Muscle of leg (tissue), 11 donors: Measurements from ENCODE around the gene THEM5. TPM values are rescaled to one million over a fixed set of nuclear protein-coding genes. Genes with fewer than 3 reads are reported as not detected.

Experiments
- DNase-seq: peaks from one replicate; pipeline ENCODE4 v3.0.0; 2013
- H3K27ac ChIP-seq: one replicate; pipeline ENCODE4 v1.5.1; 2013; ENCODE audit warnings: mild to moderate bottlenecking, low read length, control low read depth
- H3K27me3 ChIP-seq: one replicate; pipeline ENCODE4 v1.6.1; 2013; ENCODE audit warnings: low read length; ENCODE audit not compliant: control insufficient read depth, insufficient read depth
- H3K36me3 ChIP-seq: one replicate; pipeline ENCODE4 v1.6.1; 2013; ENCODE audit warnings: low read length; ENCODE audit not compliant: control insufficient read depth, insufficient read depth
- H3K4me1 ChIP-seq: one replicate; pipeline ENCODE4 v1.6.1; 2013; ENCODE audit warnings: low read length; ENCODE audit not compliant: control insufficient read depth, insufficient read depth
- H3K4me3 ChIP-seq: one replicate; pipeline ENCODE4 v1.5.1; 2013; ENCODE audit warnings: low read length, control low read depth
- H3K9me3 ChIP-seq: replicated peaks from 2 replicates; pipeline ENCODE4 v1.6.1; 2013; ENCODE audit warnings: low read depth, low read length; ENCODE audit not compliant: control insufficient read depth
- whole genome bisulfite sequencing: methylation state at CpG from one replicate; pipeline ENCODE4 v1.1.5; 2013; ENCODE audit warnings: missing lambda C conversion rate; ENCODE audit not compliant: insufficient coverage; 5-methylcytosine and 5-hydroxymethylcytosine counted together
- polyA plus RNA-seq, 8 donors: library from polyadenylated mRNA; unstranded; fragments of 120-200 nt; gene quantifications; one replicate each; pipeline versions ENCODE4 v1.2.1 to v1.2.3, GENCODE V29; 2013; ENCODE audit warnings: inconsistent platforms in 1 of 8, low replicate concordance in 1 of 8; ENCODE audit not compliant: insufficient read length in 8 of 8, insufficient read depth in 1 of 8
- total RNA-seq: library from RNA; stranded (reverse); fragments of 120-200 nt; gene quantifications from one replicate; pipeline ENCODE4 v1.2.4, GENCODE V29; 2013

The THEM5 gene
- total and polyA plus RNA-seq, 9 donors: 0.14 to 1.7 (median 0.42) TPM; not detected in 1

GRCh38 chr1:151833172-151833900, 20.2 kb downstream of the THEM5 start:
- Histone ChIP-seq H3K4me1 (peaks cover 33% of the 10 kb centered on the region), H3K27me3 (peaks cover 24% of the 10 kb centered on the region), H3K36me3 (no peaks in the 10 kb centered on the region), H3K27ac (no peak overlapping the region), H3K9me3 (no peaks in the 10 kb centered on the region), H3K4me3 (no peak overlapping the region)
- DNase-seq: no peak
- 47% methylated on average over 3 of the region's 8 CpGs for WGBS

GRCh38 chr1:151832318-151832980, 21.1 kb downstream of the THEM5 start:
- peaks cover 32% of the 10 kb centered on the region for H3K4me1 ChIP-seq
- DNase-seq: peak; percentile 69
- H3K36me3 ChIP-seq: no peaks in the 10 kb centered on the region
- H3K9me3 ChIP-seq: no peaks in the 10 kb centered on the region
- H3K4me3 ChIP-seq: no peak overlapping the region
- 45% methylated on average over 7 of the region's 10 CpGs for WGBS
- no peak overlapping the region for H3K27ac ChIP-seq
- peaks cover 20% of the 10 kb centered on the region for H3K27me3 ChIP-seq

GRCh38 chr1:151831605-151832004, 21.9 kb downstream of the THEM5 start, which contains the start of gene RORC:
RORC (minus strand) TSS chr1:151831802; CDS start chr1:151831764, 38 bp downstream.
- no peak for DNase-seq

GRCh38 chr1:151831256-151831591, 22.3 kb downstream of the THEM5 start:
- peak overlapping the region; percentile 19 for H3K4me3 ChIP-seq
- H3K36me3 ChIP-seq: no peaks in the 10 kb centered on the region
- H3K27me3 ChIP-seq: peaks cover 9% of the 10 kb centered on the region
- no peak for DNase-seq
- H3K27ac ChIP-seq: peak overlapping the region; percentile 20
- no peaks in the 10 kb centered on the region for H3K9me3 ChIP-seq
- H3K4me1 ChIP-seq: peaks cover 32% of the 10 kb centered on the region
- WGBS: 71% methylated on average over 4 of the region's 4 CpGs

More at GRCh38 chr1:151831605-151832004, 21.9 kb downstream of the THEM5 start, which contains the start of gene RORC:
- Histone ChIP-seq H3K36me3 (no peaks in the 10 kb centered on the region), H3K4me3 (peak within 1 kb of the TSS; percentile 19), H3K27me3 (peaks cover 12% of the 10 kb centered on the region), H3K27ac (peak within 1 kb of the TSS; percentile 20), H3K9me3 (no peaks in the 10 kb centered on the region), H3K4me1 (peaks cover 29% of the 10 kb centered on the region)
- WGBS: 58% methylated on average over 5 of the region's 5 CpGs

GRCh38 chr1:151830055-151830454, 23.5 kb downstream of the THEM5 start:
- 14% methylated on average over 1 of the region's 6 CpGs for WGBS
- H3K27ac ChIP-seq: no peak overlapping the region

GRCh38 chr1:151829352-151830046, 24.0 kb downstream of the THEM5 start:
- Histone ChIP-seq H3K9me3 (no peaks in the 10 kb centered on the region), H3K27ac (no peak overlapping the region), H3K36me3 (no peaks in the 10 kb centered on the region), H3K27me3 (peaks cover 2% of the 10 kb centered on the region), H3K4me1 (peaks cover 49% of the 10 kb centered on the region), H3K4me3 (no peak overlapping the region)
- WGBS: 21% methylated on average over 2 of the region's 4 CpGs
- no peak for DNase-seq

More at GRCh38 chr1:151830055-151830454, 23.5 kb downstream of the THEM5 start:
- Histone ChIP-seq H3K27me3 (peaks cover 3% of the 10 kb centered on the region), H3K4me1 (peaks cover 44% of the 10 kb centered on the region), H3K9me3 (no peaks in the 10 kb centered on the region), H3K4me3 (no peak overlapping the region), H3K36me3 (no peaks in the 10 kb centered on the region)
- no peak for DNase-seq

GRCh38 chr1:151828921-151829320, 24.6 kb downstream of the THEM5 start:
- H3K27me3 ChIP-seq: peaks cover 2% of the 10 kb centered on the region
- H3K36me3 ChIP-seq: no peaks in the 10 kb centered on the region
- H3K4me1 ChIP-seq: peaks cover 55% of the 10 kb centered on the region
- H3K4me3 ChIP-seq: no peak overlapping the region
- peak; percentile 54 for DNase-seq
- no peaks in the 10 kb centered on the region for H3K9me3 ChIP-seq
- H3K27ac ChIP-seq: no peak overlapping the region
- 2% methylated on average over 12 of the region's 12 CpGs for WGBS

GRCh38 chr1:151827853-151828252, 25.7 kb downstream of the THEM5 start:
- WGBS: 38% methylated on average over 7 of the region's 9 CpGs
- Histone ChIP-seq H3K9me3 (no peaks in the 10 kb centered on the region), H3K4me1 (peaks cover 50% of the 10 kb centered on the region), H3K4me3 (no peak overlapping the region), H3K27ac (no peak overlapping the region), H3K27me3 (peaks cover 2% of the 10 kb centered on the region), H3K36me3 (no peaks in the 10 kb centered on the region)
- DNase-seq: no peak

- peaks cover 2% of the 10 kb centered on the region for H3K27me3 ChIP-seq
- 17% methylated on average over 5 of the region's 21 CpGs for WGBS
- no peaks in the 10 kb centered on the region for H3K9me3 ChIP-seq
- no peak for DNase-seq
- peak overlapping the region; percentile 66 for H3K27ac ChIP-seq
- no peaks in the 10 kb centered on the region for H3K36me3 ChIP-seq
- H3K4me1 ChIP-seq: peaks cover 43% of the 10 kb centered on the region
- H3K4me3 ChIP-seq: no peak overlapping the region
These were observed 27.5 kb downstream of the THEM5 start for GRCh38 chr1:151825751-151826660.
